ENCODE results near the gene AMFR. TPM values are rescaled to one million over a fixed set of nuclear protein-coding genes. Genes with fewer than 3 reads are reported as not detected.

AMFR gene
- total RNA-seq, 1 donor from 2014 or later: 133 TPM

- Histone ChIP-seq H3K4me3 (ENCODE audit: low read depth, low read length) (no peak overlapping the region), H3K27me3 (ENCODE audit: control insufficient read depth, insufficient read depth, low read length) (no peaks in the 10 kb centered on the region), H3K36me3 (ENCODE audit: control insufficient read depth, insufficient read depth, low read length) (no peaks in the 10 kb centered on the region)
- TF ChIP-seq, protein P1, sequence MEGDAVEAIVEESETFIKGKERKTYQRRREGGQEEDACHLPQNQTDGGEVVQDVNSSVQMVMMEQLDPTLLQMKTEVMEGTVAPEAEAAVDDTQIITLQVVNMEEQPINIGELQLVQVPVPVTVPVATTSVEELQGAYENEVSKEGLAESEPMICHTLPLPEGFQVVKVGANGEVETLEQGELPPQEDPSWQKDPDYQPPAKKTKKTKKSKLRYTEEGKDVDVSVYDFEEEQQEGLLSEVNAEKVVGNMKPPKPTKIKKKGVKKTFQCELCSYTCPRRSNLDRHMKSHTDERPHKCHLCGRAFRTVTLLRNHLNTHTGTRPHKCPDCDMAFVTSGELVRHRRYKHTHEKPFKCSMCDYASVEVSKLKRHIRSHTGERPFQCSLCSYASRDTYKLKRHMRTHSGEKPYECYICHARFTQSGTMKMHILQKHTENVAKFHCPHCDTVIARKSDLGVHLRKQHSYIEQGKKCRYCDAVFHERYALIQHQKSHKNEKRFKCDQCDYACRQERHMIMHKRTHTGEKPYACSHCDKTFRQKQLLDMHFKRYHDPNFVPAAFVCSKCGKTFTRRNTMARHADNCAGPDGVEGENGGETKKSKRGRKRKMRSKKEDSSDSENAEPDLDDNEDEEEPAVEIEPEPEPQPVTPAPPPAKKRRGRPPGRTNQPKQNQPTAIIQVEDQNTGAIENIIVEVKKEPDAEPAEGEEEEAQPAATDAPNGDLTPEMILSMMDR (IDR thresholded peaks at IDR 0.05; ENCODE audit: insufficient read depth, low read length, poor library complexity, severe bottlenecking): no peak
- DNase-seq (ENCODE audit: low read depth): no peak
Observed at GRCh38 chr16:56419740-56420548, 5.4 kb downstream of the AMFR start.

- H3K36me3 ChIP-seq (ENCODE audit: control insufficient read depth, insufficient read depth, low read length): no peaks in the 10 kb centered on the region
- H3K4me3 ChIP-seq (ENCODE audit: low read depth, low read length): no peak overlapping the region
- TF ChIP-seq, protein P1 (IDR thresholded peaks at IDR 0.05; ENCODE audit: insufficient read depth, low read length, poor library complexity, severe bottlenecking): no peak
- no peak for DNase-seq (ENCODE audit: low read depth)
- no peaks in the 10 kb centered on the region for H3K27me3 ChIP-seq (ENCODE audit: control insufficient read depth, insufficient read depth, low read length)
Observed at GRCh38 chr16:56417138-56417537, 8.2 kb downstream of the AMFR start.

DNA sequence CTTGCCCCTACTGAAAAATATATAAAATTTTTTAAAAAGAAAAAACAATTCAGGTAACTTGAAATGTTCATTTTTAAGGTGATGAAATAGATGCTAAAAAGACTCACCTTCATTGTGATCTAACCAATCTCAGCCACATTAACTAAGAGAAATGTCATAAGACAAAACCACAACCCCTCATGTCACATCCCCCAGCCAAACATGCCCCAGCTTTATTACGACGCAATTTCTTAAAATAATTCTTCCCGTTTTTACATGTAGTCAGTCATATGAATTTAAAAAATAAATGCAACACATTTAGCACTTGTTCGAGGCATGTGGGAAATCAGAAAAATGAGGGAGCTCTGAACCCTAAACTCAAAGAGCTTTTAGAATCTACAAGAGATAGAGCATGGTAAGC lies 9.5 kb downstream of the AMFR start:
- H3K27me3 ChIP-seq (ENCODE audit: control insufficient read depth, insufficient read depth, low read length): no peaks in the 10 kb centered on the region
- no peak overlapping the region for H3K4me3 ChIP-seq (ENCODE audit: low read depth, low read length)
- no peaks in the 10 kb centered on the region for H3K36me3 ChIP-seq (ENCODE audit: control insufficient read depth, insufficient read depth, low read length)
- DNase-seq (ENCODE audit: low read depth): no peak
- TF ChIP-seq, protein P1 (IDR thresholded peaks at IDR 0.05; ENCODE audit: insufficient read depth, low read length, poor library complexity, severe bottlenecking): no peak

- no peak overlapping the region for H3K4me3 ChIP-seq (ENCODE audit: low read depth, low read length)
- no peak for DNase-seq (ENCODE audit: low read depth)
- TF ChIP-seq, protein P1 (IDR thresholded peaks at IDR 0.05; ENCODE audit: insufficient read depth, low read length, poor library complexity, severe bottlenecking): no peak
- no peaks in the 10 kb centered on the region for H3K36me3 ChIP-seq (ENCODE audit: control insufficient read depth, insufficient read depth, low read length)
- H3K27me3 ChIP-seq (ENCODE audit: control insufficient read depth, insufficient read depth, low read length): no peaks in the 10 kb centered on the region
Observed at GRCh38 chr16:56414366-56414765, 11.0 kb downstream of the AMFR start.

DNA sequence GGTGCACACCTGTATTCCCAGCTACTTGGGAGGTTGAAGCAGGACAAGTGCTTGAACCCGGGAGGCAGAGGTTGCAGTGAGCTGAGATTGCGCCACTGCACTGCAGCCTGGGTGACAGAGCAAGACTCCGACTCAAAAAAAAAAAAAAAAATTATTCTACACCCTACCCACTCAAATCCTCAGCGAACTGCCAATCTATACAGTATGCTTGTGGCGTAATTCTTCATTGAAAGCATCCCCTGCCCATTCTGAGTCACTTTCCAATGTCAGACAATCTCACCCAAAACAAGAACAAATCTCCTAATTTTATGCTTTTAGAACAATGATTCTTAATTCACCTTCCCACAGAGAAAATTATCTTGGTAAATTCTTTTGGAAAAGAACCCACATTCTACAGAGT lies 12.0 kb downstream of the AMFR start:
- H3K27me3 ChIP-seq (ENCODE audit: control insufficient read depth, insufficient read depth, low read length): no peaks in the 10 kb centered on the region
- no peaks in the 10 kb centered on the region for H3K36me3 ChIP-seq (ENCODE audit: control insufficient read depth, insufficient read depth, low read length)
- H3K4me3 ChIP-seq (ENCODE audit: low read depth, low read length): no peak overlapping the region
- DNase-seq (ENCODE audit: low read depth): no peak
- TF ChIP-seq, protein P1 (IDR thresholded peaks at IDR 0.05; ENCODE audit: insufficient read depth, low read length, poor library complexity, severe bottlenecking): no peak

GRCh38 chr16:56411624-56412023 lies 13.7 kb downstream of the AMFR start:
- TF ChIP-seq, protein P1 (IDR thresholded peaks at IDR 0.05; ENCODE audit: insufficient read depth, low read length, poor library complexity, severe bottlenecking): no peak

More at GRCh38 chr16:56411624-56412023, 13.7 kb downstream of the AMFR start:
- no peak for DNase-seq (ENCODE audit: low read depth)
- no peaks in the 10 kb centered on the region for H3K36me3 ChIP-seq (ENCODE audit: control insufficient read depth, insufficient read depth, low read length)
- no peaks in the 10 kb centered on the region for H3K27me3 ChIP-seq (ENCODE audit: control insufficient read depth, insufficient read depth, low read length)
- no peak overlapping the region for H3K4me3 ChIP-seq (ENCODE audit: low read depth, low read length)

Data from kidney epithelial cell (primary cell).